Vagina (tissue), 2 donors: ENCODE data around the gene HNRNPK.

Experiments used
- POLR2A ChIP-seq, 2 donors: fragments of 450-650 bp; IDR thresholded peaks; one replicate each; pipeline ENCODE4 v1.6.1; 2017; ENCODE audit warnings: antibody characterized with exemption in 2 of 2, mild to moderate bottlenecking in 2 of 2, moderate library complexity in 2 of 2
- TF ChIP-seq, protein P1 (sequence below), 3 experiments: fragments of 450-650 bp in 2 of 3; fragments of 200-600 bp in 1 of 3; sonication (generic) in 1 of 3; IDR thresholded peaks; one replicate each; pipeline ENCODE4 v1.5.1; 2017 to 2019; ENCODE audit warnings: antibody characterized with exemption in 3 of 3, mild to moderate bottlenecking in 2 of 3, moderate library complexity in 2 of 3

DNA sequence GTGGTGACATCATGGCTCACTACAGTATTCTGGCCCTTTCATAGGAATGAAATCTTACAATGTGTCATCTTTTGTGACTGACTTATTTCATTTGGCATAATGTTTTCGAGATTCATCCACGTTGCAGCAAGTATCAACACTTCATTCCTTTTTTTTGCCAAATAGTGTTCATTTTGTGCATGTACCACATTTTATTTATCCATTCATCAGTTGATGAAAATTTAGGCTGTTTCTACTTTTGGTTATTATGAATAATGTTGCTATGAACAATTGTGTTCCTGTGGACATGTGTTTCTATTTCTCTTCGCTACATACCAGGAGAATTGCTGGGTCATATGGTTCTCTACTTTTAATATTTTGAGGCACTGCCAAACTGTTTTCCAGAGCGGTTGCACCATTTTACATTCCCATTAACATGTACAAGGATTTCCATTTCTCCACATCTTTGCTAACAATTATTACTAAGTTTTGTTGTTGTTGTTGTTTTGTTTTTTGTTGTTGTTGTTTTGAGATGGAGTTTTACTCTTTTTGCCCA lies 44.1 kb upstream of the HNRNPK start:
- TF ChIP-seq, protein P1, sequence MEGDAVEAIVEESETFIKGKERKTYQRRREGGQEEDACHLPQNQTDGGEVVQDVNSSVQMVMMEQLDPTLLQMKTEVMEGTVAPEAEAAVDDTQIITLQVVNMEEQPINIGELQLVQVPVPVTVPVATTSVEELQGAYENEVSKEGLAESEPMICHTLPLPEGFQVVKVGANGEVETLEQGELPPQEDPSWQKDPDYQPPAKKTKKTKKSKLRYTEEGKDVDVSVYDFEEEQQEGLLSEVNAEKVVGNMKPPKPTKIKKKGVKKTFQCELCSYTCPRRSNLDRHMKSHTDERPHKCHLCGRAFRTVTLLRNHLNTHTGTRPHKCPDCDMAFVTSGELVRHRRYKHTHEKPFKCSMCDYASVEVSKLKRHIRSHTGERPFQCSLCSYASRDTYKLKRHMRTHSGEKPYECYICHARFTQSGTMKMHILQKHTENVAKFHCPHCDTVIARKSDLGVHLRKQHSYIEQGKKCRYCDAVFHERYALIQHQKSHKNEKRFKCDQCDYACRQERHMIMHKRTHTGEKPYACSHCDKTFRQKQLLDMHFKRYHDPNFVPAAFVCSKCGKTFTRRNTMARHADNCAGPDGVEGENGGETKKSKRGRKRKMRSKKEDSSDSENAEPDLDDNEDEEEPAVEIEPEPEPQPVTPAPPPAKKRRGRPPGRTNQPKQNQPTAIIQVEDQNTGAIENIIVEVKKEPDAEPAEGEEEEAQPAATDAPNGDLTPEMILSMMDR (IDR thresholded peaks at IDR 0.05): no peak
- TF ChIP-seq POLR2A (IDR thresholded peaks at IDR 0.05): no peak
